HEK293 (cell line): Measurements from ENCODE around the gene CYB5D1.

Experiments used
- GFI1B ChIP-seq: fragments of 450-650 bp; formaldehyde crosslinking; IDR thresholded peaks from 2 replicates; pipeline ENCODE4 v1.5.1; 2016; ENCODE audit warnings: missing biosample characterization, missing genetic modification characterization
- REPIN1 ChIP-seq: fragments of 450-650 bp; formaldehyde crosslinking; IDR thresholded peaks from 2 replicates; pipeline ENCODE4 v1.5.1; 2017; ENCODE audit warnings: missing biosample characterization, missing genetic modification characterization, low read depth
- ZBTB17 ChIP-seq: fragments of 450-650 bp; formaldehyde crosslinking; IDR thresholded peaks from 2 replicates; pipeline ENCODE4 v1.5.1; 2016; ENCODE audit warnings: missing biosample characterization, missing genetic modification characterization
- ZBTB6 ChIP-seq: fragments of 450-650 bp; formaldehyde crosslinking; IDR thresholded peaks from 2 replicates; pipeline ENCODE4 v1.5.1; 2017; ENCODE audit warnings: missing biosample characterization, missing genetic modification characterization
- ZNF112 ChIP-seq: fragments of 450-650 bp; formaldehyde crosslinking; IDR thresholded peaks from 2 replicates; pipeline ENCODE4 v1.5.0; 2017; ENCODE audit warnings: missing biosample characterization, missing genetic modification characterization
- ZNF114 ChIP-seq: fragments of 450-650 bp; formaldehyde crosslinking; IDR thresholded peaks from 2 replicates; pipeline ENCODE4 v1.5.0; 2017; ENCODE audit warnings: missing biosample characterization, missing genetic modification characterization
- ZNF157 ChIP-seq: fragments of 450-650 bp; formaldehyde crosslinking; IDR thresholded peaks from 2 replicates; pipeline ENCODE4 v1.5.1; 2016; ENCODE audit warnings: missing biosample characterization, missing genetic modification characterization
- ZNF174 ChIP-seq: fragments of 450-650 bp; formaldehyde crosslinking; IDR thresholded peaks from 2 replicates; pipeline ENCODE4 v1.5.0; 2017; ENCODE audit warnings: missing biosample characterization, mild to moderate bottlenecking, missing genetic modification characterization
- ZNF354C ChIP-seq: fragments of 450-650 bp; formaldehyde crosslinking; IDR thresholded peaks from 2 replicates; pipeline ENCODE4 v1.5.1; 2016; ENCODE audit warnings: missing biosample characterization, missing genetic modification characterization, low read depth, borderline replicate concordance
- ZNF416 ChIP-seq: fragments of 450-650 bp; formaldehyde crosslinking; IDR thresholded peaks from 2 replicates; pipeline ENCODE4 v1.5.1; 2016; ENCODE audit warnings: missing biosample characterization, missing genetic modification characterization
- ZNF473 ChIP-seq: fragments of 450-650 bp; formaldehyde crosslinking; IDR thresholded peaks from 2 replicates; pipeline ENCODE4 v1.5.1; 2017; ENCODE audit warnings: missing biosample characterization, missing genetic modification characterization
- ZNF513 ChIP-seq: fragments of 450-650 bp; IDR thresholded peaks from 2 replicates; pipeline ENCODE4 v1.5.1; 2018; ENCODE audit warnings: missing biosample characterization, missing genetic modification characterization
- ZNF544 ChIP-seq: fragments of 450-650 bp; formaldehyde crosslinking; IDR thresholded peaks from 2 replicates; pipeline ENCODE4 v1.5.0; 2017; ENCODE audit warnings: missing biosample characterization, missing genetic modification characterization
- ZNF549 ChIP-seq: fragments of 450-650 bp; IDR thresholded peaks from 2 replicates; pipeline ENCODE4 v1.5.1; 2018; ENCODE audit warnings: missing biosample characterization, missing genetic modification characterization, mild to moderate bottlenecking, inconsistent platforms, moderate library complexity
- ZNF596 ChIP-seq: fragments of 450-650 bp; IDR thresholded peaks from 2 replicates; pipeline ENCODE4 v1.5.0; 2018; ENCODE audit warnings: missing biosample characterization, mild to moderate bottlenecking, missing genetic modification characterization, moderate library complexity
- ZNF600 ChIP-seq: fragments of 450-650 bp; formaldehyde crosslinking; IDR thresholded peaks from 2 replicates; pipeline ENCODE4 v1.5.1; 2016; ENCODE audit warnings: missing biosample characterization, missing genetic modification characterization
- ZNF654 ChIP-seq: fragments of 450-650 bp; formaldehyde crosslinking; IDR thresholded peaks from 2 replicates; pipeline ENCODE4 v1.5.1; 2016; ENCODE audit warnings: low read depth, missing biosample characterization, missing genetic modification characterization
- ZNF776 ChIP-seq: fragments of 450-650 bp; formaldehyde crosslinking; IDR thresholded peaks from 2 replicates; pipeline ENCODE4 v1.5.0; 2017; ENCODE audit warnings: missing biosample characterization, missing genetic modification characterization, borderline replicate concordance
- ZNF830 ChIP-seq: fragments of 450-650 bp; IDR thresholded peaks from 2 replicates; pipeline ENCODE4 v1.5.0; 2018; ENCODE audit warnings: missing biosample characterization, missing genetic modification characterization, low read depth, mild to moderate bottlenecking, moderate library complexity
- ZNF837 ChIP-seq: fragments of 450-650 bp; formaldehyde crosslinking; IDR thresholded peaks from 2 replicates; pipeline ENCODE4 v1.5.1; 2016; ENCODE audit warnings: missing biosample characterization, missing genetic modification characterization
- ZSCAN30 ChIP-seq: fragments of 450-650 bp; IDR thresholded peaks from 2 replicates; pipeline ENCODE4 v1.5.1; 2018; ENCODE audit warnings: missing biosample characterization, mild to moderate bottlenecking, missing genetic modification characterization, moderate library complexity
- ZSCAN4 ChIP-seq: fragments of 450-650 bp; formaldehyde crosslinking; IDR thresholded peaks from 2 replicates; pipeline ENCODE4 v1.5.1; 2017; ENCODE audit warnings: missing biosample characterization, missing genetic modification characterization
- TF ChIP-seq, protein P1 (sequence below): fragments of 450-650 bp; formaldehyde crosslinking; IDR thresholded peaks from 2 replicates; pipeline ENCODE4 v1.5.1; 2017; ENCODE audit warnings: missing biosample characterization, missing genetic modification characterization

CYB5D1 gene

GRCh38 chr17:7844292-7845154, 13.3 kb upstream of the CYB5D1 start (continued):
- TF ChIP-seq, protein P1, sequence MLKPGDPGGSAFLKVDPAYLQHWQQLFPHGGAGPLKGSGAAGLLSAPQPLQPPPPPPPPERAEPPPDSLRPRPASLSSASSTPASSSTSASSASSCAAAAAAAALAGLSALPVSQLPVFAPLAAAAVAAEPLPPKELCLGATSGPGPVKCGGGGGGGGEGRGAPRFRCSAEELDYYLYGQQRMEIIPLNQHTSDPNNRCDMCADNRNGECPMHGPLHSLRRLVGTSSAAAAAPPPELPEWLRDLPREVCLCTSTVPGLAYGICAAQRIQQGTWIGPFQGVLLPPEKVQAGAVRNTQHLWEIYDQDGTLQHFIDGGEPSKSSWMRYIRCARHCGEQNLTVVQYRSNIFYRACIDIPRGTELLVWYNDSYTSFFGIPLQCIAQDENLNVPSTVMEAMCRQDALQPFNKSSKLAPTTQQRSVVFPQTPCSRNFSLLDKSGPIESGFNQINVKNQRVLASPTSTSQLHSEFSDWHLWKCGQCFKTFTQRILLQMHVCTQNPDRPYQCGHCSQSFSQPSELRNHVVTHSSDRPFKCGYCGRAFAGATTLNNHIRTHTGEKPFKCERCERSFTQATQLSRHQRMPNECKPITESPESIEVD: no peak
- TF ChIP-seq ZNF112 (tag by site-specific recombination) (no peak), REPIN1 (no peak), ZBTB17 (tag by site-specific recombination) (peak; percentile 99), ZNF416 (tag by site-specific recombination) (no peak), ZNF513 (tag by site-specific recombination) (no peak), ZNF837 (tag by site-specific recombination) (no peak), ZSCAN4 (no peak), ZNF549 (tag by site-specific recombination) (no peak), GFI1B (tag by site-specific recombination) (no peak), ZNF114 (tag by site-specific recombination) (no peak), ZNF174 (no peak), ZBTB6 (peak; percentile 71), ZNF600 (peak; percentile 44), ZNF157 (tag by site-specific recombination) (peak; percentile 34; the same call in 1 of the 2 replicates), ZNF473 (tag by site-specific recombination) (no peak), ZNF830 (tag by site-specific recombination) (no peak), ZNF596 (tag by site-specific recombination) (no peak), ZNF776 (no peak), ZNF544 (tag by site-specific recombination) (no peak), ZSCAN30 (tag by site-specific recombination) (no peak), ZNF654 (no peak), ZNF354C (tag by site-specific recombination) (no peak)
